DOHH2 (cell line): ENCODE measurements around the gene NPAS3.

Experiments used
- EZH2phosphoT487 ChIP-seq: fragments of 200-600 bp; sonication (generic); IDR thresholded peaks from 2 replicates; pipeline ENCODE4 v1.6.1; 2017; ENCODE audit warnings: borderline replicate concordance, mild to moderate bottlenecking, antibody characterized with exemption, low read length, moderate library complexity, mixed read lengths
- TF ChIP-seq, protein P1 (sequence below): fragments of 200-600 bp; sonication (generic); IDR thresholded peaks from one replicate; pipeline ENCODE4 v1.5.1; 2014; ENCODE audit warnings: antibody characterized with exemption, mild to moderate bottlenecking, low read depth, low read length; ENCODE audit not compliant: poor library complexity, severe bottlenecking

GRCh38 chr14:33796356-33796755, 857.7 kb downstream of the NPAS3 start:
- TF ChIP-seq, protein P1, sequence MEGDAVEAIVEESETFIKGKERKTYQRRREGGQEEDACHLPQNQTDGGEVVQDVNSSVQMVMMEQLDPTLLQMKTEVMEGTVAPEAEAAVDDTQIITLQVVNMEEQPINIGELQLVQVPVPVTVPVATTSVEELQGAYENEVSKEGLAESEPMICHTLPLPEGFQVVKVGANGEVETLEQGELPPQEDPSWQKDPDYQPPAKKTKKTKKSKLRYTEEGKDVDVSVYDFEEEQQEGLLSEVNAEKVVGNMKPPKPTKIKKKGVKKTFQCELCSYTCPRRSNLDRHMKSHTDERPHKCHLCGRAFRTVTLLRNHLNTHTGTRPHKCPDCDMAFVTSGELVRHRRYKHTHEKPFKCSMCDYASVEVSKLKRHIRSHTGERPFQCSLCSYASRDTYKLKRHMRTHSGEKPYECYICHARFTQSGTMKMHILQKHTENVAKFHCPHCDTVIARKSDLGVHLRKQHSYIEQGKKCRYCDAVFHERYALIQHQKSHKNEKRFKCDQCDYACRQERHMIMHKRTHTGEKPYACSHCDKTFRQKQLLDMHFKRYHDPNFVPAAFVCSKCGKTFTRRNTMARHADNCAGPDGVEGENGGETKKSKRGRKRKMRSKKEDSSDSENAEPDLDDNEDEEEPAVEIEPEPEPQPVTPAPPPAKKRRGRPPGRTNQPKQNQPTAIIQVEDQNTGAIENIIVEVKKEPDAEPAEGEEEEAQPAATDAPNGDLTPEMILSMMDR: no peak
- no peak for TF ChIP-seq EZH2phosphoT487
